ENCODE measurements around the gene CYB5R3.

DNA sequence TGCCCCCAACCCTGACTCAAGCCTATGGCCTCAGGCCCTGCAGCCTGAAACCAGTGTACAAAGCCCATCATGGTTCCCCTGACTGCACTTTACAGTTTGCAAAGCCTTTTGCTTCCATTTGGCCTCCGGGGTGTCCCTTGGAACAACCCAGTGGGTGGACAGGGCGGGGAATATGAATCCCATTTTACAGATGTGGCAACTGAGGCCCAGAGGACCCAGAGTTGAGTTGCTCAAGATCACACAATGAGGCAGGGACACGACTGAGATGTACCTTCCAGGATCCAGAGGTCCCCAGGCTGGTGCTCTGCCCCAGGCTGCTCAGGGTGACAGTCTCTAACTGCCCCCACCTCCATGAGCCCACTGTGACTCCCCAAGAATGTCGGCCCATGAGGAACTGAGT lies 29.1 kb downstream of the CYB5R3 start:
- TF ChIP-seq CTCF (IDR thresholded peaks at IDR 0.05; ENCODE audit: insufficient read depth, low read depth, low read length) (no peak), EZH2 (IDR thresholded peaks at IDR 0.05; ENCODE audit: insufficient read depth, low read length) (no peak)

All from astrocyte (in vitro differentiated cells and primary cell).